Stimulated activated CD8-positive, alpha-beta memory T cell treated with anti-CD3 and anti-CD28 coated beads, Interleukin-15, amount 100 ng/mL, for 4 hours (primary cell): ENCODE measurements around the gene PCSK9.
"Not testable (repeated sequence)": the region's sequence is repeated elsewhere in the genome, so short reads cannot be mapped to it uniquely, and the experiment has no call there.

Experiments
- DNase-seq, 2 donors: peaks; one replicate each; pipeline ENCODE4 v3.0.0-alpha.2; 2020; ENCODE audit warnings: low read depth in 2 of 2

Gene PCSK9

GRCh38 chr1:55079651-55080050, 40.3 kb downstream of the PCSK9 start:
- DNase-seq, result no peak

GRCh38 chr1:55081188-55081904, 42.0 kb downstream of the PCSK9 start:
- no peak for DNase-seq

- no peak for DNase-seq
Observed at GRCh38 chr1:55081905-55082296, 42.6 kb downstream of the PCSK9 start.

GRCh38 chr1:55084257-55084656, 44.9 kb downstream of the PCSK9 start:
- no peak for DNase-seq

- DNase-seq, result no peak
Observed at GRCh38 chr1:55087439-55087838, 48.1 kb downstream of the PCSK9 start.

- no peak for DNase-seq
Observed at GRCh38 chr1:55088413-55088812, 49.1 kb downstream of the PCSK9 start.

- DNase-seq, result no peak
Observed at GRCh38 chr1:55089683-55090082, 50.3 kb downstream of the PCSK9 start.

- no peak for DNase-seq
Observed at GRCh38 chr1:55092475-55092874, 53.1 kb downstream of the PCSK9 start.

GRCh38 chr1:55095095-55095494, 55.7 kb downstream of the PCSK9 start:
- no peak for DNase-seq

GRCh38 chr1:55103891-55104290, 64.5 kb downstream of the PCSK9 start:
- DNase-seq, result no peak

- no peak for DNase-seq
Observed at GRCh38 chr1:55107101-55107500, 67.8 kb downstream of the PCSK9 start.

- DNase-seq, result not testable (repeated sequence)
Observed at GRCh38 chr1:55109005-55109404, 69.7 kb downstream of the PCSK9 start.
